Measurements from ENCODE around the gene TNFSF15. TPM values are rescaled to one million over a fixed set of nuclear protein-coding genes. Genes with fewer than 3 reads are reported as not detected.

The TNFSF15 gene
- total RNA-seq, 1 experiment from 2014 or later: not detected

GRCh38 chr9:114803479-114804265, 2.2 kb downstream of the TNFSF15 start:
- peaks cover 26 to 32% of the 10 kb centered on the region in 2 experiments for H3K4me1 ChIP-seq (ENCODE audit: control insufficient read depth in 1 of 2, insufficient read depth in 2 of 2, low read length in 2 of 2)
- ChIA-PET CTCF (no interaction called here), RAD21 (ENCODE audit: low non-redundant PET in 1 of 2, low total read pairs in 2 of 2, uncharacterized antibody in 2 of 2, unreplicated experiment in 2 of 2) (no interaction called here), POLR2A (no interaction called here)
- no peaks in the 10 kb centered on the region for H3K9me3 ChIP-seq (ENCODE audit: control insufficient read depth in 1 of 2, insufficient read depth in 1 of 2, low read depth in 1 of 2, low read length in 2 of 2)
- no peak overlapping the region for H3K9ac ChIP-seq (ENCODE audit: low read length)
- H4K20me1 ChIP-seq (ENCODE audit: insufficient read depth): no peaks in the 10 kb centered on the region
- ATAC-seq: no peak
- no peak for DNase-seq (ENCODE audit: low read depth, low spot score)
- intact Hi-C loops (cut with micrococcal nuclease): no loop called here
- no peak overlapping the region for H3K27ac ChIP-seq (ENCODE audit: low read depth, low read length)
- no peaks in the 10 kb centered on the region for H3K36me3 ChIP-seq (ENCODE audit: control insufficient read depth in 1 of 2, insufficient read depth in 2 of 2, low read length in 2 of 2)
- no TSS peak for BruUV-seq (replicated peaks)
- H3K4me3 ChIP-seq (replicated peaks in 1 of 2; ENCODE audit: low read depth in 1 of 2, low read length in 2 of 2): no peak overlapping the region
- H3K9me2 ChIP-seq (ENCODE audit: insufficient read depth): no peaks in the 10 kb centered on the region
- TF ChIP-seq EGR1 (IDR thresholded peaks at IDR 0.05; ENCODE audit: low read depth): no peak
- no peak for TF ChIP-seq CTCF (IDR thresholded peaks at IDR 0.05 in 2 of 3, conservative IDR thresholded peaks at IDR 0.05 in 1 of 3; ENCODE audit: borderline replicate concordance in 1 of 3, insufficient read depth in 1 of 3, low read depth in 2 of 3, low read length in 2 of 3)
- no peak for TF ChIP-seq CBX3 (IDR thresholded peaks at IDR 0.05; ENCODE audit: low read depth)
- no peak for TF ChIP-seq JUND (IDR thresholded peaks at IDR 0.05)
- TF ChIP-seq SRF (IDR thresholded peaks at IDR 0.05; ENCODE audit: low read depth): no peak
- no peak for TF ChIP-seq ZBTB33 (IDR thresholded peaks at IDR 0.05; ENCODE audit: extremely low read depth, insufficient replicate concordance, low read length)
- no peak for TF ChIP-seq REST (IDR thresholded peaks at IDR 0.05; ENCODE audit: low read depth)
- TF ChIP-seq EZH2phosphoT487 (IDR thresholded peaks at IDR 0.05; ENCODE audit: borderline replicate concordance): no peak
- TF ChIP-seq MAX (IDR thresholded peaks at IDR 0.05): no peak
- TF ChIP-seq ZNF274 (IDR thresholded peaks at IDR 0.05; ENCODE audit: low read depth, low read length): no peak
- TF ChIP-seq YY1 (IDR thresholded peaks at IDR 0.05; ENCODE audit: extremely low read depth, insufficient replicate concordance, low read depth, low read length): no peak
- TF ChIP-seq EZH2 (IDR thresholded peaks at IDR 0.05): no peak
- H3K79me2 ChIP-seq (ENCODE audit: insufficient read depth, low read length): no peaks in the 10 kb centered on the region
- no peak overlapping the region for H2AFZ ChIP-seq (ENCODE audit: low read depth, low read length, poor library complexity, severe bottlenecking)
- peak overlapping the region; percentile 60 for H3K4me2 ChIP-seq (ENCODE audit: low read length)
- H3K27me3 ChIP-seq (ENCODE audit: insufficient read depth, low read length): no peaks in the 10 kb centered on the region
